Measurements from ENCODE around the gene NINL. TPM values are rescaled to one million over a fixed set of nuclear protein-coding genes. Genes with fewer than 3 reads are reported as not detected.

Gene NINL
- total RNA-seq, 1 donor from 2014 or later: 20.1 TPM

DNA sequence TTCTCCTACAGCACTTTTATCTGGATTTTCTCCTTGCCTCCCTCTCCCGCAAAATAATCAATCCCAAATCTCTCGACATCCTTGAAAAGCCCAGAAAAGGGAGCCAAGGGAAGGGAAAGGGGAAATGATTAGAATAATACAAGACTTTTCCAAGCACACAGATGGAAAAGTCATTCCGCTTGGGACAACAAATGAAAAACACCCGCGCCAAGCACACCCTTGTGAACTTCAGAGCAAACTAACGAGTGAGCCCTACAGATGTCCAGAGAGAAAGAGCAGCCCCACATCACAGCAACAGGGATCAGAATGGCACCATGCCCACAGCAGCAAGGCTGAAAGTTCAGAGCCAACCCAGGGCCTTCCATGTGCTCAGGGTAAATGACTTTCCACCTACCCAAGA, 49.6 kb downstream of the NINL start:
- DNase-seq (ENCODE audit: low spot score) (no peak), ATAC-seq (no peak)

- no peak for DNase-seq (ENCODE audit: low spot score)
- no peak for ATAC-seq
Measured at GRCh38 chr20:25534845-25535244, 50.5 kb downstream of the NINL start.

- ATAC-seq (no peak), DNase-seq (ENCODE audit: low spot score) (no peak)
Measured at GRCh38 chr20:25533920-25534700, 51.2 kb downstream of the NINL start.

DNA sequence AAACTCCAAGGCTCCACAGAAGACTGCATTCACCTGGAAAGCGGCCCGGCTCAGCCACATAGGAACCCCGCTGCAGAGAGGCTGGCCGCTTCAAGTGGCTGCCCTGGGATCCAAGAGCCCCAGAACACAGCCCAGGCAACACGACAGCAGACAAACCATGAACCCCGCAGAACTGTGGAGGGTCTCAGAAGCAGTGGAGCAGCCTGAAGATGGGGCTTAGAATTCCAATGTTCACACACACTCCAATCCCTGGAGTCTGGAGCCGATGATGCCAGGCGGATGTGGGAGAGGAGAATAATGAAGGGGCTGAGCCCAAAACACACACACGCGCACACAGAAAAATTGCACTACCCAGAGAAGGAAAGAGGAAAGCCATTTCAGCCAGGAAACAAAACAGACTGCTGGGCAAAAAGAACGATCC, 52.4 kb downstream of the NINL start:
- ATAC-seq: no peak

DNA sequence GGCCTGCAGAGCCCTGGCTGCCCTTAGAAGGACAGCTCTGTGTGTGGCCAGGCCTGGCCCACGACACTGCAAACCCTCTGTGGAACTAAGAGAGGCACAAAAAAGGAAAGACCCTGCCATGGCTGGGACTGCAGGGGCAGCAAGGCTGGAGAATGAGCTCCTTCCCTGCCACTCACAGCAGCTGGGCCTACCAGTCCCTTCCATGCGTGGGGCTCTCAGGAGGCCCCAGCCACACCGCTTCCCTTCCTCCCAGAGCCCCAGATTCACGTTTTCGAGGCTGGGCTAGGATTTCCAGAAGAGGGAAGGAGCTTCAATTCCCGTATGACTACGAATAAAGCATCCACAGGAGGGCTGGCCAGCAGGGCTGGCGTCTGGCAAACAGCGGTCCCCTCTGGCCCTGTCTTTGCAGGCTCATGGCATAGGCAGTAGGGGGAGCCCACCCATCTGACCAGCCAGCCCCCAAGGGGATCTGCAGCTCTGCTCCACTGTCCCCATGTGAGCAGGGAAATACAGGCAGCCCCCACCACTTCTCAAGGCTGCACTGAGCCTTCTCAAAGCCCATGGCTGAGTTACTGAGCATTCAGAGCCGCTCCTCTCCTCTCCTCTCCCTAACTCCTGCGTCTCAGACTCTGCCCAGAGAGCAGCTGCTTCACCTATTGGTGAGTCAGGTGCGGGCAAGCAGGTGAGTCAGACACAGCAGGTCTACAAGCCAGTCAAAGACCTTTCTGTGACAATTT, 53.1 kb downstream of the NINL start:
- DNase-seq (ENCODE audit: low spot score): no peak
- no peak for ATAC-seq

More for the DNA sequence above, 52.4 kb downstream of the NINL start:
- no peak for DNase-seq (ENCODE audit: low spot score)

DNA sequence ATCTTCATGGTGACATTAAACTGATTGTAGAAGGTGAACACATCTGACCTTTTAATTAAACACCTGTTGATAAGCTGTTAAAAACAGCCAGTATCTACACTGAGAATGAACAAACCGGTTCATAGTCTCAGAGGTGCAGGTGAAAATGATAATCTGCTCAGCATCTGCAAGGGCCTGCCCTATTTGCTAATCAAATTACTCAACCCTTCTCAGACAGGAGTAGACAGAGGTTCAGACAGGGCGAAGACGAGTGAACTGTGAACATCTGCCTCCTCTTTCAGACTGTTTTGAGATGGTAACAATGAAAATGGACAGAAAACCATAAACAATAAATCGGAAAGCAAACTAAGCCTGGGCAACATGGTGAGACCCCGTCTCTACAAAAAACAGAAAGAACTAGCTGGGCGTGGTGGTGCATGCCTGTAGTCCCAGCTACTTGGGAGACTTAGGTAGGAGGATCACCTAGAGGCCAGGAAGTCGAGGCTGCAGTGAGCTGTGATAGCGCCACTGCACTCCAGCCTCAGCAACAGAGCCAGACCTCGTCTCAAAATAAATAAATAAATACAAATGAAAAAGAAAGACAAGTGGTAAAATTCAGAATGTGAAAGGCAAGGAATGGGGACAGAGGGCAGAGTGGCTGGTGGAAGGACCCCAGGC, 55.9 kb downstream of the NINL start:
- DNase-seq (ENCODE audit: low spot score) (no peak), ATAC-seq (peak; percentile 29)

- DNase-seq (ENCODE audit: low spot score): no peak
Measured at GRCh38 chr20:25527949-25528348, 57.4 kb downstream of the NINL start.

DNA sequence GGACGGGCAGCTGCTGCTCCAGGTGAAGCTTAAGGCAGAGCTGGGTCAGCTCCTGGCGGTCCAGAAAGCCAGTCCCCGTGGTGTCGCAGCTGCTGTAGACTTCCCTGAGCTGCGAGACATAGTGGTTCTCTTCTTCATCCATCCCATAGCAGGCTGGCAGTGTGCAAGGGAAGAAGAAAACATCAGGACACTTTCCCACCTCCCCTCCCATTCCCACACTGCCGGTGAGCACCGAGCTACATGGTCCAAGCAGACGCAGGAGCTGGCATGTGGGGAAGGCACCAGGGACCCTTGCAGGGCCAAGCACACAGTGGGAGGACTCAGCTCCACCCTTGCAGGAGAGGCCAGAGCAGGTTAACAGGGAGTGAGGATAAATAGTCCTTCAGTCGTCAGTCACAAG, 58.9 kb downstream of the NINL start:
- no peak for DNase-seq (ENCODE audit: low spot score)
- ATAC-seq: no peak

More at GRCh38 chr20:25527949-25528348, 57.4 kb downstream of the NINL start:
- no peak for ATAC-seq

DNA sequence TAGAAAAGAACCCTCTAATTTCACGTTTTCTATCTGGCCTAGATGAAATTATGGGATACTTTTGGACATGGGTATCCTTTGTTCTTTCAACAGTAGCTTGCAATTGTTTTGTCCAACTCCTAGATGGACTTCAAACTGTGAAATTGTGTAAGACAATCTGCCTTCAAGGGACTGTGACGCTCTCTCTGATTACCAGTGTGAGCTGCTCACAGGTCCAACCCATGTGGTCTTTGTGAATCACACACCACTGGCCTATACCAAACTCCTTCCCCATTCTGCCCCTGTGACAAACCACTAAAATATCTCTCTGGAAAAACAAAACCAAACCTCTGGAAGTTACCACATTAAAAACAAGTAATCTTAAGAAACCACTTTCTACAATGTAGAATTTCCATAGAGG, 59.5 kb downstream of the NINL start:
- no peak for DNase-seq (ENCODE audit: low spot score)
- peak; percentile 91 for ATAC-seq

DNA sequence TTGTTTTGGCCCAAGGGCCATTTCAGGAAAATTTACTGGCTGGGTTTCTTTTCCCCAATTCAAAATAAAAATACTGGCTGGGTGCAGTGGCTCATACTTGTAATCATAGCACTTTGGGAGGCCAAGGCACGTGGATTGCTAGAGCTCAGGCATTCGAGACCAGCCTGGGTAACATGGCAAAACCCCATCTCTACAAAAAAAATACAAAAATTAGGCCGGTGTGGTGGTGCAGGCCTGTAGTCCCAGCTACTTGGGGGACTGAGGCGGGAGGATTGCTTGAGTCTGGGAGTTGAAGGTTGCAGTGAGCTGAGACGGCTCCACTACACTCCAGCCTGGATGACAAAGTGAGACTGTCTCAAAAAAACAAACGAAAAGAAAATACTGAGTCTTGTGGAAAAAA, 60.0 kb downstream of the NINL start:
- no peak for ATAC-seq
- DNase-seq (ENCODE audit: low spot score): no peak

DNA sequence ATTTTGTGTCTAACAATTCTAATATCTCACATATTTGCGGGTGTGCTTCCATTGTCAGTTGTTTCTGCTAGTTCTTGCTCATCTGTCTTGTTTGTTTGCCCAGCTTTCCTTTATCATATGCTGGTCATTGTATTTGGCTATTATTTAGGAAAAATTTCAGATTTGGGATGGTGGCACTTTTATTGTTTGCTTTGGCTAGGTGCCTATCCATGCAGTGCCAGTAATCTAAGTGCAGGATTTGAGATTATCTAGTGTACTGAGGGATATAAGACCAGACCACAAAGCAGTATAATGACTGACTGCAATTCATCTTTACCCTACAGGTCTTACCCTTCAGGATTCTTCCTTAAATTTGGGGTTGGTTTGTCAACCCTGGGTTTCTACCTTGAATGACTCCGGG, 63.9 kb downstream of the NINL start:
- ATAC-seq: peak; percentile 53
- no peak for DNase-seq (ENCODE audit: low spot score)

- ATAC-seq (no peak), DNase-seq (ENCODE audit: low spot score) (no peak)
Measured at GRCh38 chr20:25517124-25517523, 68.2 kb downstream of the NINL start.

- DNase-seq (ENCODE audit: low spot score) (no peak), ATAC-seq (no peak)
Measured at GRCh38 chr20:25514747-25515340, 70.5 kb downstream of the NINL start.

- ATAC-seq: no peak
Measured at GRCh38 chr20:25514195-25514594, 71.1 kb downstream of the NINL start.

DNA sequence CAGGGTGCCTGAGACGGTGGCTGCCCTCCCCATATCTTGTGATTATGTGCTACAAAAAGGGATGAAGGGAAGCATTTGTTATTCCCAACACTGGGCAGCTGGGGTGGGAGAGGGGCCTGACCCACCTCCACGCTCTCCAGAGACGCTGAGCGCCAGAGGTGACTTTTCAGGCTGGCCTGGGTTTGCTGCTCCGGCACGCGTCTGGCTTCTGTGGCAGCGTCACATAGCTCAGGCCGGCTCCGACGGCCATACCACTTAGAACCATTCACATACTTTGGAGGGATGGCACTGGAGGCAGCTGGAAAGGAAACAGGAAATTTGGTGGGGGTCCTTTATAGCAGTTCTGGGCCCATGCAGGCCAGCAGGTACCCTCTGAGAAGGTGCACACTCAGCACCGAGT, 72.6 kb downstream of the NINL start:
- ATAC-seq (no peak), DNase-seq (ENCODE audit: low spot score) (no peak)

More at GRCh38 chr20:25514195-25514594, 71.1 kb downstream of the NINL start:
- DNase-seq (ENCODE audit: low spot score): no peak

- DNase-seq (ENCODE audit: low spot score) (no peak), ATAC-seq (no peak)
Measured at GRCh38 chr20:25511183-25511582, 74.1 kb downstream of the NINL start.

- ATAC-seq: no peak
- DNase-seq (ENCODE audit: low spot score): no peak
Measured at GRCh38 chr20:25510721-25511120, 74.6 kb downstream of the NINL start.

DNA sequence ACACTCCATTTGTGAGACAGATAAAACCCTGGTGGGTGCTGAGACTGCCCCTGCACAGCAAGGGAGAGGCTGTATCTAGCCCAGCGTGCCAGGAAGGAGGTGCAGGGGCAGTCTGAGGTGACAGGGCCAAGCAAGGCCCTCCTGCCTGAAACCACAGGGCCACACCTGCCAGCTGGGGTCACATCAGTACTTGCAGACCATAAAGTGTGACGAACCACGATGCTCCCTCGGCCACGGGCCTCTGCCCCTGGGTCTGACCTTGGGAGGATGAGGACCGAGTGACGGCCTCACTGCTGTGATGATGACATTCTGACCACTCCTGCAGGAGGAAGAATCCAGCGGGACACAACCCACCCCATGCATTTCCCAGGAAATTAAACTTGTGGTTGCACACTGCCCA, 75.1 kb downstream of the NINL start:
- no peak for ATAC-seq
- no peak for DNase-seq (ENCODE audit: low spot score)

DNA sequence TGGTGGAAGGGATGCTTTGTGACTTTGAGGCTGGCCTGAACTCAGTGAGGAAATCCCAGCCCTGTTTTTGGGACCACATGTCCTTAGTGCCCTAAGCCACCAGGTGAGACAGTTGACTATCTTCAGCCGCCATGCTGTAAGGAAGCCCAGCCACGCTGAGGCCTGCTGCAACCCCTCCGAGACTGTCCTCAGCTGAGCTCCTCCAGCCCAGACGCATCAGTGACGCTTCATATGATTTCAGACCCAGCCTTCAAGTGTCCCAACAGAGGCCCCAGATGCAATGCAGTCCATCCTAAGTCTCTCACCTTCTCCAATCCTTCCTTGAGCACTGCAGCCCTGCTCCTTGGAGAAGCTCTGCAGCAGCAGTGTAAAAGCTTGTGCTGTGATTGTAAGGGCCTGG, 76.2 kb downstream of the NINL start:
- DNase-seq (ENCODE audit: low spot score) (no peak), ATAC-seq (no peak)

DNA sequence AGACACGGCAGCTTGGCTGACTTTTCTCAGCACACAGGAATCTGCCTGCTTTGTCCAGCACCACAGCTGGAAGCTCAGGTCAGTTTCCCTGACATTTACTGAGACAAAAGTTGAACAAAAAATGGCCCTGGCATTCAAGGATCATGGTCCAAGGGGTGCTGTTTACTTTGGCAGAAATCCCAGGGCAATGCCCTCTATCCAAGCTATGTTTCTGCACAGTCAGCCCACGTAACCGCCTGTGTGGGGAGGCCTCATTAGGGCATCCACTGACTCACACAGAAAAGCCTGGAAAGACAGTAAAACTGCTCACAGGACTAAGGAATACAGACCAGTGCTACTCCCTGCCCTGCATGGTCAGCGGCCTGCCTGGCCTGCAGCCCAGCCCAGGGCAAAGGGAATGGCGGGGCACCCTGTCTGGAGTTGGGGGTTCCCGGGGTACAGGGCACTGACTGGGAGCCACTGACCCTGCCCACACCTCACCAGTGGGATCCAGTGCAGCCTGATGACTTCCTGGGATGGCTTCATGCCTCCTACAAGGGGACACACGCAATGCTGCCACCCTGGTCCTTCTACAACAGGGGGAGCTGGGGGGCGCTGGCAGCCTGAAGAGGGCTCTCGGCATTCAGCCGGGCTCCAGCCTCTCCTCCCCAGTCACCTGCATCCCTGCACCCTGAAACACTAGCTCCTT, 77.1 kb downstream of the NINL start:
- ATAC-seq (peak; percentile 89), DNase-seq (ENCODE audit: low spot score) (peak; percentile 91)

Measured in left lobe of liver (tissue), 2 donors.